EH (cell line): Measurements from ENCODE around the gene MS4A13.
"Not testable (repeated sequence)": the region's sequence is repeated elsewhere in the genome, so short reads cannot be mapped to it uniquely, and the experiment has no call there.

ENCODE experiments used
- DNase-seq: peaks from one replicate; pipeline ENCODE4 v3.0.0-alpha.2; 2015; ENCODE audit warnings: low read depth

The MS4A13 gene

DNA sequence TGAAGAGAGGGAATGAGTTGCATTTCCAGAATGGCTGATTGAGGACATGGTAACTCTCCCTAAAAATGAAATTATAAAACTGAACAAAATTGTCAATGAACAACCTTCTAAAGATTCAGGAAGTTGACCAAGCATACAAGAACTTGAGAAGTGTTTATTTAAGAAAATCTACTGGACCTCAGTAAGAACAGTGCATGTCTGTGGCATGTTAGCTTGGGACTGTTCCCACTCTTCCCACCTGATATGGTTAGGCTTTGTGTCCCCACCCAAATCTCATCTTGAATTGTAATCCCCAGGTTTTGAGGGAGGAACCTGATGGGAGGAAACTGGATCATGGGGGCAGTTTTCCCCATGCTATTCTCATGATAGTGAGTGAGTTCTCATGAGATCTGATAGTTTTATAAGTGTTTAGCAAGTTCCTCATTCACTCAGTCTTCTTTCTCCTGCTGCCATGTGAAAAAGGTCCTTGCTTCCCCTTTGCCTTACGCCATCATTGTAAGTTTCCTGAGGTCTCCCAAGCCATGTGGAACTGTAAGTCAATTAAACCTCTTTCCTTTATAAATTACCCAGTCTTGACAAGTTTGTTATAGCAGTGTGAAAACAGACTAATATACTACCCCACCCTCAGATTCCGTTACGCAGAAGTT is 15.4 kb downstream of the MS4A13 start:
- no peak for DNase-seq

DNA sequence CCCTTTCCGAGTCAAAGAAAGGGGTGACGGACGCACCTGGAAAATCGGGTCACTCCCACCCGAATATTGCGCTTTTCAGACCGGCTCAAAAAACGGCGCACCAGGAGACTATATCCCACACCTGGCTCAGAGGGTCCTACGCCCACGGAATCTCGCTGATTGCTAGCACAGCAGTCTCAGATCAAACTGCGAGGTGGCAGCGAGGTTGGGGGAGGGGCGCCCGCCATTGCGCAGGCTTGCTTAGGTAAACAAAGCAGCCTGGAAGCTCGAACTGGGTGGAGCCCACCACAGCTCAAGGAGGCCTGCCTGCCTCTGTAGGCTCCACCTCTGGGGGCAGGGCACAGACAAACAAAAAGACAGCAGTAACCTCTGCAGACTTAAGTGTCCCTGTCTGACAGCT is 17.2 kb downstream of the MS4A13 start:
- not testable (repeated sequence) for DNase-seq

DNA sequence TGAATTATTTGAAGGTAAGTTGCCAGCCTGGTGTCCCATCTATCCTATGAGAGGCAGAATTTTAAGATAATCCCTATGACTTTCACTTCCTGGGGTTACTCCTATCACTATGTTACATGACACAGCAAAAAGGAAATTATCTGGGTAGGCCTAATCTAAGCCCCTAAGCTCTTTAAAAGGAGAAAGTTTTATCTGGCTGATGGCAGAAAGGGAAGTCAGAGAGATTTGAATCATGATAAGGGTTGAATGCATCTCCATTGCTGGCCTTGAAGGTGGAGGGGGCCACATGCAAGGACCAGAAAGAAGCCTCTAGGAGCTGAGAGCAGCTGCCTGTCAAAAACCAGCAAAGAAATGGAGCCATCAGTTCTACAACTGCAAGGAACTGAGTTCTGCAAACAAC is 23.4 kb downstream of the MS4A13 start:
- DNase-seq: not testable (repeated sequence)

DNA sequence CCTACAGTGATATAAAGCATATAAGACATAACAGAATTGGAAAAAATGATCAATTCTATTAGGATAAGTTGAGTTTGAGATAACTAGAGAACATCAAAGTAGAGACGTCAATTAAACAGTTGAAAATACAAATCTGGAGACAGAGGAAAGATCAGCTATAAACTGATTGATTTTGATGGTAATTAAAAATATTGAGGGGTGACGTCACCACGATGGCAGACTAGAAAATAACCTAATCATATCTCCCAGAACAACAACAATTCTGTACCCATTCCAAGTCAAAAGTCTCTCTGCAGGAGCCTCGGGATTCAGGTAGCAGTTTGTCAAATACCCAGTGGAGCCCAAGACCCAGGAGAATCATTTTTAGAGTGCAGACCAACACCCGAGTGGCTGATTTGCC is 28.9 kb downstream of the MS4A13 start:
- no peak for DNase-seq

DNA sequence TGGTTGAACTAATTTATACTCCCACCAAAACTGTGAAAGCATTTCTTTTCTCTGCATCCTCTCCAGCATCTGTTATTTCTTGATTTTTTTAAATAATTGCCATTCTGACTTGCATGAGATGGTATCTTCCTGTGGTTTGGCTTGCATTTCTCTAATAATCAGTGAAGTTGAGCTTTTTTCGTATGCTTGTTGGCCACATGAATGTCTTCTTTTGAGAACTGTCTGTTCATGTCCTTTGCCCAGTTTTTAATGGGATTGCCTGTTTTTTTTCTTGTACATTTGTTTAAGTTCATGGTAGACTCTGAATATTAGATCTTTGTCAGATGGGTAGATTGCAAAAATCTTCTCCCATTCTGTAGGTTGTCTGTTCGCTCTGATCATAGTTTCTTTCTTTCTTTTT is 46.1 kb downstream of the MS4A13 start:
- no peak for DNase-seq

DNA sequence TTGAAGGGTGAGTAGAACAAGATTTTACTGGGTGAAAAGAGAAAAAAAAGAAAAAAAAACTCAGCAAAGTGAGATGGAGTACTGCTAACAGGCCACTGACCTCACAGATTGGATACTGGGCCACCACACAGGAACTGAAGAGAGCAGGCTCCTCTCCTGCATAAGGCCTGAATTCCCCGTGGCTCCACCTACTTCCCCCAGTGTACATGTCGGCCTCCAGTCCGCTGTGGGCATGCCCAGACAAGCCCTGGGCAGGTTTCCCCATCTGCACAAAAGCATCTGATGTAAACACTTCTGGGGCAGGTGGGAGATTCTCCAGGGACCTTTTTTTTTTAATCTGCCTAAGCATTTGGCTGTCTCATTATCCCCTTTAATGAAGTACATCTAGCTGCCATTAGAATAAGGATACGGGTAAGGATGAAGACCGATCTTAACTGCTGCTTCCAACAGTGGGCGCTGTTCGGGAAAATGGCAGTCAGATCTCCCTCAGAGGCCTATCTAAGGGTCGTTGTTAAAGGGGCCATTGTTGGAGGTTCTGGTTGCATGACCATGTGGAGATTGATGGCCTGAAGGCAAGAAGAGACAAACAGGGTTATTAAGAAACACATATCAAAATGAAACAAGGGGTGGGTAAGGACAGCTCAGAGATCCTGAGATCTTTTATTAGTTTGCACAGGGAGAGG is 48.5 kb downstream of the MS4A13 start:
- no peak for DNase-seq

DNA sequence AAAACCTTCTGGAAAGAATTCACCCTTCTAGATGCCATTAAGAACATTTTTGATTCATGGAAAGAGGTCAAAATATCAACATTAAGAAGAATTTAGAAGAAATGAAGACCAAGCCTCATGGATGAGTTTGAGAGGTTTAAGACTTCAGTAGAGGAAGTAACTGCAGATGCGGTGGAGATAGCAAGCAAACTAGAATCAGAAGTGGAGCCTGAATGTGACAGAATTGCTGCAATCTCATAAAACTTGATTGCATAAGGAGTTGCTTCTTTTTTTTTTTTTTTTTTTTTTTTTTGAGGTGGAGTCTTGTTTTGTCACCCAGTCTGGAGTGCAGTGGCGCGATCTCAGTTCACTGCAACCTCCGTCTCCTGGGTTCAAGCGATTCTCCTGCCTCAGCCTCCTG is 51.6 kb downstream of the MS4A13 start:
- no peak for DNase-seq

DNA sequence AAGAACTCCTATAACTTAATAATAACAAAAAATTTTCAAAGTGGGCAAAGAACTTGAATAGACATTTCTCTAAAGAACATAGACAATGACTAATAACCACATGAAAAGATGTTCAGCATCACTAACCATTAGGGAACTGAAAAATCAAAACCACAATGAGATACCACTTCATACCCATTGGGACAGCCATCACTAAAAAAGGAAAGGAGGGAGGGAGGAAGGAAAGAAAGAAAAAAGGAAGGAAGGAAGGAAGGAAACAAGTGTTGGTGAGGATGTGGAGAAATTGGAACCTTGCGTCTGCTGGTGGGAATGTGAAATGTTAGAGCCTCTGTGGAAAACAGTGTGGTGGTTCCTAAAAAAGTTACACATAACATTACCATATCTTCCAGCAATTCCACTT is 55.8 kb downstream of the MS4A13 start:
- no peak for DNase-seq

DNA sequence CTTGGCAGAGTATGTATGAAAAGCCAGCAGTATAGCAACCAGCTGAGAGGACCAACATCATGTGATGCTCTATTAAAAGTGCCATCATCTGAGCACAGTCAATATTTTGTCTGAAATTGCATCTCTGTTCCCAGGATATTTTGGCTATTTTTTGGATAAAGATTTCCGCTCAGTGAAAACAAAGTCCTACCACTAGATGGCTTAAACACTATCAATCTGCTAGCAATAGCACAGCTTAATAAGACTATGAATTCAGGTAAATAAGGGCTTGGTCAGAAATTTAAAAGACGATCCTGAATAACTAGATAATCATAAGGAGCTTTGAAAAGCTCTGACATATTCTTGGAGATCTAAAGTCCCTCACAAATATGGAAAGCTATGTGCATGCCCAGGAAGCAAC is 74.4 kb downstream of the MS4A13 start:
- DNase-seq: no peak
